ENCODE measurements around the gene SLC12A1. TPM values are rescaled to one million over a fixed set of nuclear protein-coding genes. Genes with fewer than 3 reads are reported as not detected.

The SLC12A1 gene
- total RNA-seq, 1 donor from 2014 or later = not detected

- no peaks in the 10 kb centered on the region for H3K4me1 ChIP-seq
- H3K27me3 ChIP-seq = no peaks in the 10 kb centered on the region
- H3K9me3 ChIP-seq = no peaks in the 10 kb centered on the region
- TF ChIP-seq CTCF (IDR thresholded peaks at IDR 0.05) = no peak
- DNase-seq (ENCODE audit: low spot score in 2 of 2) = no peak
- no peaks in the 10 kb centered on the region for H3K36me3 ChIP-seq
- H3K4me3 ChIP-seq = no peak overlapping the region
- intact Hi-C loops (cut with DNase I) = no loop called here
- no peak overlapping the region for H3K27ac ChIP-seq
These were observed 35.9 kb downstream of the SLC12A1 start for GRCh38 chr15:48242015-48242414.

- H3K27ac ChIP-seq = no peak overlapping the region
- H3K27me3 ChIP-seq = no peaks in the 10 kb centered on the region
- no peak for TF ChIP-seq CTCF (IDR thresholded peaks at IDR 0.05)
- no peaks in the 10 kb centered on the region for H3K4me1 ChIP-seq
- intact Hi-C loops (cut with DNase I) = no loop called here
- H3K36me3 ChIP-seq = no peaks in the 10 kb centered on the region
- H3K9me3 ChIP-seq = no peaks in the 10 kb centered on the region
- no peak overlapping the region for H3K4me3 ChIP-seq
- no peak for DNase-seq (ENCODE audit: low spot score in 2 of 2)
These were observed 36.4 kb downstream of the SLC12A1 start for GRCh38 chr15:48242535-48242934.

GRCh38 chr15:48244921-48245320 lies 38.8 kb downstream of the SLC12A1 start:
- Histone ChIP-seq H3K9me3 (no peaks in the 10 kb centered on the region), H3K36me3 (no peaks in the 10 kb centered on the region), H3K27me3 (no peaks in the 10 kb centered on the region), H3K4me3 (no peak overlapping the region), H3K4me1 (no peaks in the 10 kb centered on the region), H3K27ac (no peak overlapping the region)
- intact Hi-C loops (cut with DNase I) = no loop called here
- no peak for DNase-seq (ENCODE audit: low spot score in 2 of 2)
- TF ChIP-seq CTCF (IDR thresholded peaks at IDR 0.05) = no peak

GRCh38 chr15:48248414-48248813 lies 42.3 kb downstream of the SLC12A1 start:
- no peak for DNase-seq (ENCODE audit: low spot score in 2 of 2)
- intact Hi-C loops (cut with DNase I) = no loop called here
- Histone ChIP-seq H3K27me3 (no peaks in the 10 kb centered on the region), H3K4me3 (no peak overlapping the region), H3K36me3 (no peaks in the 10 kb centered on the region), H3K4me1 (peaks cover 0 to 6% of the 10 kb centered on the region in 2 donors), H3K9me3 (no peaks in the 10 kb centered on the region), H3K27ac (no peak overlapping the region)
- TF ChIP-seq CTCF (IDR thresholded peaks at IDR 0.05) = no peak

- Histone ChIP-seq H3K27me3 (no peaks in the 10 kb centered on the region), H3K36me3 (no peaks in the 10 kb centered on the region), H3K4me3 (no peak overlapping the region)
These were observed 44.6 kb downstream of the SLC12A1 start for GRCh38 chr15:48250640-48251076.

More at GRCh38 chr15:48250640-48251076, 44.6 kb downstream of the SLC12A1 start:
- intact Hi-C loops (cut with DNase I) = loop anchor here (2.0 to 5.0 kb wide), 5 partner anchors 37 to 1053 kb away; no protein-coding TSS in a partner anchor
- Histone ChIP-seq H3K27ac (peak overlapping the region in 1 of 2 donors; percentile 28), H3K4me1 (peaks cover 0 to 6% of the 10 kb centered on the region in 2 donors), H3K9me3 (no peaks in the 10 kb centered on the region)
- peak; percentile 58 to 67 (median 63) for TF ChIP-seq CTCF (IDR thresholded peaks at IDR 0.05)
- peak in 1 of 2 donors; percentile 66 for DNase-seq (ENCODE audit: low spot score in 2 of 2)
